HG03575 (cell line): Measurements from ENCODE around the gene PHLDA1.

Source experiments
- ATAC-seq: cut with Tn5 transposase; IDR thresholded peaks from one replicate; pipeline ENCODE4 v1.9.1; 2021; ENCODE audit not compliant: unreplicated experiment, insufficient number of reproducible peaks, low FRiP score; ENCODE audit errors: extremely low read depth

PHLDA1 gene

DNA sequence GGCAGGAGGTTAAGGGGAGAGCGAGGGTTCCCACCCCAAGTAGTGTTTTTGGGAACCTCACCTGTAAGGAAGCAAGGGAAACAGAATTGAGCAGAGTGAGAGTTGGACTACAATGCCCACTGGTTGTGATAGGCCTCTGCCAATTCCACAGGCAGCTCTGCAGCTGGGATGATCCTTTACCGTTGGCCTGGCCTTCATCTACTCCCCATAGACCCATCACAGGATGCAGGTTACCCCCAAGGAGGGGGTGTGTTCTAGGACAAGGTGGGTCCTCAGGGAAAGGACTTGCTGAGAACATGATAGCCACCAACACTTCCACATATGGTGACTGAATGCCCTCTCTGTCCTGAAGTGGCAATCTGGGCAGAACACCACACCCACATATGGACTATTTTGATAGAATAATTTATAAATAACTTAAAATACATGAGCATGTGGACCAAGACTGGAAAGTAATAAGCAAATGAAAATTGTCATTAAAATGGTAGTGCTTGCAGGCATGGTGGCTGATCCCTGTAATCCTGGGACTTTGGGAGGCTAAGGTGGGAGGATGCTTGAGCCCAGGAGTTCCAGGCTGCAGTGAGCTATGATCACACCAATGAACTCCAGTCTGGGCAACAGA, 8.4 kb downstream of the PHLDA1 start:
- ATAC-seq = no peak

DNA sequence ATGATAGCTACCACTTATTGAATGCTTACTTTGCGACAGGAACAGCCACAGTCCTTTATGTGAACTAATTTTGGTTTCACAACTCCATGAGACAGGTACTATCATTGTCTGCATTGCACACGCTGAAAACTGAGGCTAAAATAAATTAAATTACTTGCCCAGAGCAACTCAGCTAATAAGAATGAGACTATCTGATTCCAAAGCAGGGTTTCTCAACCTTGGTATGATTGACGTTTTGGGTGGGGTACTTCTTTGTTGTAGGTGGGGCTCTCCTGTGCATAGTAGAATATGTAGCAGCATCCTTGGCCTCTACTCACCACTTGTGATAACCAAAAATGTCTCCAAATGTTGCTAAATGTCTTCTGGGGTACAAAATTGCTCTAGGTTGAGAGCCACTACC, 9.1 kb downstream of the PHLDA1 start:
- ATAC-seq = no peak

DNA sequence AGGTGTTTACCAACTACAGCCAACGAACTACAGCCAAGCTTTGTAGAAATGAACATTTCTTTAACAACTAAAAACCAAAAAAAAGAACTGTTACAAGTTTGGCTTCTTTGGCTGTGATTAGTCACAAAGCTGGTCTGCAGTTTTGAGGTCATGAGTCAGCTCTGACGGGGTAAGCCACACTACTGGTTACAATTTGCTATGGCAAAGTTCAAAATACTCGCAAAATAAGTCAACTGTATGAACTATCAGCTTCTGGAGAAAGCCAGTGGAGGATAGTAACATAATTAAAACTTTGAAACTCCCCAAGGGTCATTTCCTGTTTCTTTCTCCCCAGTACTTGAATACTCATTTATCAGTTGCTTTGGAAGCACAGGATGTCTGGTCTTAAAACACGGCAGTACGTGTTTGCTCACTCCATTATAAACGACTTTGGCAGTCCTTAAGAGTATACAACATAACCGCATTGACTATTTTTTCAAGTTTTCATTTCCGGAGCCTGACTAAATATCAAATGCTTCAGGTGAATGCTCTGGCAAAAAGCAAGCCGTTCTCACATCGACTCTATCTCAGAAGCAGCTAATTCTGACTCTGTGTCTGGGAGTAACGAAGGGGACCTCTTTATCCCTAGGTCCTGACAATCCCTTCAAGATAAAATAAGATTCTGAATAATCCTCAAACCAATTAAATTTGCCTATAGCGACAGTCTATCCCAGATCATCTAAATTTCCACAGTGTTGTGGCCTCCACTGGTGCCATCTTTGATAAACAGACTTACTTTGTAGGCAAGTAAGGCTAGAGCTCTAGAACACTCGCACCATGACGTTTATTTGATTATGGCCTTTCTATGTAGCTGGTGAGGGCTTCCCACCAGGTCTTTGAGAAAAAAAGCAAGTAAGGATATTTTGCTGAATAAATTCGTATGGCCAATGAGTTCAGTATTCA, 10.6 kb downstream of the PHLDA1 start:
- ATAC-seq = no peak

GRCh38 chr12:76020281-76020680, 11.3 kb downstream of the PHLDA1 start:
- ATAC-seq = no peak

GRCh38 chr12:76018672-76019071, 12.9 kb downstream of the PHLDA1 start:
- no peak for ATAC-seq

- no peak for ATAC-seq
These were observed 13.5 kb downstream of the PHLDA1 start for GRCh38 chr12:76018111-76018510.

DNA sequence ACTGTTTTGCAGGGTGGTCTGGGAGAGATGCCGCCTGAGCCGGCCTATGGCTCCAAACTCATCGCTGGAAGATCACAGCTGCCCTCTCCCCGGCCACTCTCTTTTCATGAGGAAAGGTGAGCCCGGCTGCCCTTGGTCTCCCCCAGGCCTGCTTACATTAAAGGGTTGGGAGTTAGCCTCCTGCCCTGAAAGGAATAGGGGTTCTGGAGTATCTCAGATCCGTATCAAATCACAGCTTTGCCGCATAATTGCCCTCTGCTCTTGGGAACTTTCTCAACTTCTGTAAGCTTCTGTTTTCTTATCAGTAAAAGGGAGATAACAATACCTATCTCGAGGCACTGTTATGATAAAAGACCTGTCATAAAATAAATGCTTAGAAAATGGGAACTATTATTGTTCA, 17.6 kb downstream of the PHLDA1 start:
- no peak for ATAC-seq

GRCh38 chr12:76013603-76014002, 18.0 kb downstream of the PHLDA1 start:
- ATAC-seq = no peak

- no peak for ATAC-seq
These were observed 18.9 kb downstream of the PHLDA1 start for GRCh38 chr12:76012644-76013043.

GRCh38 chr12:76010732-76011458, 20.7 kb downstream of the PHLDA1 start:
- no peak for ATAC-seq

GRCh38 chr12:76008428-76008827, 23.1 kb downstream of the PHLDA1 start:
- no peak for ATAC-seq

GRCh38 chr12:76007640-76008039, 23.9 kb downstream of the PHLDA1 start:
- no peak for ATAC-seq

DNA sequence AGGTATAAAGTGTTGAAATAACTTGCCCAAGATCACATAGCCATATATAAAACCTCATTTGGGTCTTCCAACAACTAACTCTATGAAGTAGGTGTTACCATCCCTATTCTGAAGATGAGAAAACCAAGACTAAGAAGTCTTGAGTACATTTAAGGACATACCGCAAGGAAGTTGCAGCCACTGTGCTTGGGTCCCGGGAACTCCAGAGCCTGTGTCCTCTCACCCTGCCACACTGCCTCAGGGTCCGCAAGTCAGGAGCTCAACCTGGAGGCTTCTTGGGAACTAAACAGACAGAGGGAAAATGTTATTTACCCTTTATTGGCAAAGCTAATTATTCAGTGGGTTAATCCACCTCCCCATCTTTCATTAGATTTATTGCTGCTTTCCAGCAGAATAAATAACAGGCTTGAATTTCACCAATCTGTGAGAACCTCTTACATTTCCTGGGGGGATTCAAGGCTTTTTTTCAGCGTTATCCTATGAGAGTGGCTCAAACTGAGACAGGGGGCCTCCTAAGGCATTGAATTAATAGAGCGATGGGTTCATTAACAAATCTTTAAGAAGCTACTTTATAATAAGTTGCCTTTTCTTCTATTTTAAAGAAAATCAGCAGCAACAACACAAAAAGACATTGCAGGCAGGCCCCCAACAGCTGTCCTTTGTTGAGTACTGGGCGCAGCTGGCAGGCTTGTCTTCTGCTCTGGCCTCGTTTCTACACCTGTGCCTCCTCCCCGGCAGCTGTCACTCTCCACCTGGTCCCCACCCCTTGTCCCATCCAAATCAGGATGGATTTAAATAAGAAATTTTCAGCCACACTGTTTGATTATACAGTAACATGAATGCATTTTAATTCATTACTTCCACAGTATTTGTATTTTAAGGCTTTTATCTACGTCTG, 25.3 kb downstream of the PHLDA1 start:
- ATAC-seq = no peak

- no peak for ATAC-seq
These were observed 28.3 kb downstream of the PHLDA1 start for GRCh38 chr12:76003355-76003638.

DNA sequence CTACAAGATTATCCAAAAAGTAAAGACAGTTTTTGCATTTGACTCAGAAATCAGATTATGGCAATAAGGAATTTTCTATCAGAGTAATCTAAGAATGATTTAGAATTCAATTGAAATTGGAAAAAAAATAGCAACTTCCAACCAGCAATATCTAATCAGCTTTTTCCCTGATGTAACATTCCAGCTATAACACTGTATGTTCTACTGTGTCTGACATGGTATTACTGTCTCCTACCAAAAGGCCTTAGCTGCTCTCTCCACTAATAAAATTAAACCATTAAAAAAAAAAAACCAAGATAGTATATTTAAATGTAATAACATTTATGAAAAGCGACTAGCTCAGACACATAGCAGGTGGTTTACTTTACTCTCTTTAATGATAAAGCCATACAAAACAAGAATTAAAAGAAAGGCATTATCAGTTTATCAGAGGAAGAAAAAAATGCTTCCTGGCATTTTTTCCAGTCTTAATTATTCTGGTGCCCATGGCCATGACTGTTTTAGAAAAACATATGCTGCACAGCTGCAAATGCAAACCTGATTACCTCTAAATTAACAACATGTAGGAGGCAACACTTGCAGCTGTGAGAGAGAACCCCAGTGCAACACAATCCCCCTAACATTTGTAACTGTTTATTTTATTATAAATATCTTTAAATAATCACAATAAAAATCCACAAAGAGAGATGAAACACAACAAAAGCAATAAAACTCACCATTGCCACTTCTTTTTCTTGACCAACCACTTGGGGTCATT, 28.8 kb downstream of the PHLDA1 start:
- no peak for ATAC-seq

DNA sequence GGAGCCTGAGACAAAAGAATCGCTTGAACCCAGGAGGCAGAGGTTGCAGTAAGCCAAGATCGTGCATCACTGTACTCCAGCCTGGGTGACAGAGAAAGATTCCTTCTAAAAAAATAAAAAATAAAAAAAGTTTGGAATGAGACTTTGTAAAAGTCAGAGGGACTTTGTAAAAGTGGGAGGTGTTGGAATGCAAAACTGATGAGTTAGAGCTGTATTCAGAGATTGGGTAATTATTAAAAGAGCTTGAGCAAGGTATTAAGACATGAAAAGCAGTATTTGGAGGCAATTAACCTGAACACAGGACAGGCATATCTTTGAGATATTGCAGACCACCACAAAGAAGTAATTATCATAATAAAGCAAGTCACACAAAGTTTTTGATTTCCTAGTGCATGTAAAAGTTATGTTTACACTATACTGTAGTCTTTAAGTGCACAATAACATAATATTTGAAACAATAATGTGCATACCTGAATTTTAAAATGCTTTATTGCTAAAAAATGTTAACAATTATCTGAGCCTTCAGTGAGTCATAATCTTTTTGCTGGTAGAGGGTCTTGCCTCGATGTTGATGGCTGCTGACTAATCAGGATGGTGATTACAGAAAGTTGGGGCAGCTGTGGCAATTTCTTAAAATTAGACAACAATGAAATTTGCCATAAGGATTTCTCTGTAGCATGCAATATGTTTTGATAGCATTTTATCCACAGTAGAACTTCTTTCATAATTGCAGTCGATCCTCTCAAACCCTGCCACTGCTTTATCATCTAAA, 33.1 kb downstream of the PHLDA1 start:
- no peak for ATAC-seq

- no peak for ATAC-seq
These were observed 33.9 kb downstream of the PHLDA1 start for GRCh38 chr12:75997658-75998057.
